ENCODE measurements around the gene TEX9. TPM values are rescaled to one million over a fixed set of nuclear protein-coding genes. Genes with fewer than 3 reads are reported as not detected.

The TEX9 gene
- total RNA-seq, 1 donor from 2014 or later, result 8.8 TPM

GRCh38 chr15:56440214-56440770 lies 75.1 kb downstream of the TEX9 start:
- H3K4me3 ChIP-seq (ENCODE audit: low read depth, low read length), result no peak overlapping the region
- H3K36me3 ChIP-seq (ENCODE audit: control insufficient read depth, insufficient read depth, low read length), result no peaks in the 10 kb centered on the region
- DNase-seq (ENCODE audit: low read depth), result no peak
- no peak for TF ChIP-seq CTCF (IDR thresholded peaks at IDR 0.05; ENCODE audit: insufficient read depth, low read length, poor library complexity, severe bottlenecking)
- H3K27me3 ChIP-seq (ENCODE audit: control insufficient read depth, insufficient read depth, low read length), result no peaks in the 10 kb centered on the region

- H3K27me3 ChIP-seq (ENCODE audit: control insufficient read depth, insufficient read depth, low read length), result no peaks in the 10 kb centered on the region
- H3K4me3 ChIP-seq (ENCODE audit: low read depth, low read length), result no peak overlapping the region
- H3K36me3 ChIP-seq (ENCODE audit: control insufficient read depth, insufficient read depth, low read length), result no peaks in the 10 kb centered on the region
- TF ChIP-seq CTCF (IDR thresholded peaks at IDR 0.05; ENCODE audit: insufficient read depth, low read length, poor library complexity, severe bottlenecking), result no peak
- no peak for DNase-seq (ENCODE audit: low read depth)
These were observed 77.1 kb downstream of the TEX9 start for GRCh38 chr15:56442354-56442753.

- Histone ChIP-seq H3K36me3 (ENCODE audit: control insufficient read depth, insufficient read depth, low read length) (no peaks in the 10 kb centered on the region), H3K4me3 (ENCODE audit: low read depth, low read length) (no peak overlapping the region), H3K27me3 (ENCODE audit: control insufficient read depth, insufficient read depth, low read length) (no peaks in the 10 kb centered on the region)
- no peak for DNase-seq (ENCODE audit: low read depth)
- no peak for TF ChIP-seq CTCF (IDR thresholded peaks at IDR 0.05; ENCODE audit: insufficient read depth, low read length, poor library complexity, severe bottlenecking)
These were observed 80.5 kb downstream of the TEX9 start for GRCh38 chr15:56445746-56446145.

- no peak for DNase-seq (ENCODE audit: low read depth)
- H3K36me3 ChIP-seq (ENCODE audit: control insufficient read depth, insufficient read depth, low read length), result no peaks in the 10 kb centered on the region
- no peak overlapping the region for H3K4me3 ChIP-seq (ENCODE audit: low read depth, low read length)
- no peak for TF ChIP-seq CTCF (IDR thresholded peaks at IDR 0.05; ENCODE audit: insufficient read depth, low read length, poor library complexity, severe bottlenecking)
- no peaks in the 10 kb centered on the region for H3K27me3 ChIP-seq (ENCODE audit: control insufficient read depth, insufficient read depth, low read length)
These were observed 89.6 kb downstream of the TEX9 start for GRCh38 chr15:56454836-56455235.

- H3K4me3 ChIP-seq (ENCODE audit: low read depth, low read length), result no peak overlapping the region
- TF ChIP-seq CTCF (IDR thresholded peaks at IDR 0.05; ENCODE audit: insufficient read depth, low read length, poor library complexity, severe bottlenecking), result no peak
- H3K27me3 ChIP-seq (ENCODE audit: control insufficient read depth, insufficient read depth, low read length), result no peaks in the 10 kb centered on the region
- no peak for DNase-seq (ENCODE audit: low read depth)
- H3K36me3 ChIP-seq (ENCODE audit: control insufficient read depth, insufficient read depth, low read length), result no peaks in the 10 kb centered on the region
These were observed 91.0 kb downstream of the TEX9 start for GRCh38 chr15:56456229-56456628.

- TF ChIP-seq CTCF (IDR thresholded peaks at IDR 0.05; ENCODE audit: insufficient read depth, low read length, poor library complexity, severe bottlenecking), result no peak
- Histone ChIP-seq H3K4me3 (ENCODE audit: low read depth, low read length) (no peak overlapping the region), H3K27me3 (ENCODE audit: control insufficient read depth, insufficient read depth, low read length) (no peaks in the 10 kb centered on the region), H3K36me3 (ENCODE audit: control insufficient read depth, insufficient read depth, low read length) (no peaks in the 10 kb centered on the region)
- no peak for DNase-seq (ENCODE audit: low read depth)
These were observed 93.9 kb downstream of the TEX9 start for GRCh38 chr15:56459096-56459495.
